Testis (tissue), 2 donors: ENCODE results near the gene CAMK2D.

ENCODE experiments used
- POLR2A ChIP-seq: fragments of 450-650 bp; IDR thresholded peaks from one replicate; pipeline ENCODE4 v1.6.1; 2017; ENCODE audit warnings: antibody characterized with exemption, mild to moderate bottlenecking, moderate library complexity
- TF ChIP-seq, protein P1 (sequence below), 3 experiments: fragments of 450-650 bp in 2 of 3; fragments of 200-600 bp in 1 of 3; sonication (generic) in 1 of 3; IDR thresholded peaks; one replicate each; pipeline ENCODE4 v1.5.1; 2016 to 2019; ENCODE audit warnings: antibody characterized with exemption in 3 of 3, mild to moderate bottlenecking in 2 of 3, moderate library complexity in 1 of 3

DNA sequence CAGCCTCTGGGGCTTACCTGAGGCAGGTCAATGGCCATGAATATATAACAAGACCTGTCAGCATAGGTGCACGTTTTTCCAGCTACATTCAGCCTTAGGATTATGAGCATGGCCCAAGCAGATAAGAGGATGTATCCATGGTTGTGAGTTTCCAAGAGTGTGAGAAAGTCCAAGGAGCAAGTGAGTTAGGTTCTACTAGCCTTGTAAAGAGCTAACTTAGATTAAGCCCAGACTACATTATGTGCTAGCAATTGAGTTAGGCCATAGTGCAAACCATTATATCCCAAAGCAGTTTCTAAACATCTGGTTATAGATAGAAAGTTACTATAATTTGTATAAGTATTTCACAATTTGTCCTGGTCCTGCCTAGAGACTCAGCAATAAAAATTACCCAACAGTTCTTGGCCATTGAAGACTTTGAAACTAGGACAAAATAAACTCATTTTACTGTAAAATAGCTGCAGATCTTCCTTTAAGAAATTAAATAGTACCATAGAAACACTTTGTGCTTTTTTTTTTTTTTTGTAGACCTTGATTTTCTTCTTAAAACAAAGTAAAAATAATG lies 312.0 kb downstream of the CAMK2D start:
- TF ChIP-seq POLR2A = no peak
- TF ChIP-seq, protein P1, sequence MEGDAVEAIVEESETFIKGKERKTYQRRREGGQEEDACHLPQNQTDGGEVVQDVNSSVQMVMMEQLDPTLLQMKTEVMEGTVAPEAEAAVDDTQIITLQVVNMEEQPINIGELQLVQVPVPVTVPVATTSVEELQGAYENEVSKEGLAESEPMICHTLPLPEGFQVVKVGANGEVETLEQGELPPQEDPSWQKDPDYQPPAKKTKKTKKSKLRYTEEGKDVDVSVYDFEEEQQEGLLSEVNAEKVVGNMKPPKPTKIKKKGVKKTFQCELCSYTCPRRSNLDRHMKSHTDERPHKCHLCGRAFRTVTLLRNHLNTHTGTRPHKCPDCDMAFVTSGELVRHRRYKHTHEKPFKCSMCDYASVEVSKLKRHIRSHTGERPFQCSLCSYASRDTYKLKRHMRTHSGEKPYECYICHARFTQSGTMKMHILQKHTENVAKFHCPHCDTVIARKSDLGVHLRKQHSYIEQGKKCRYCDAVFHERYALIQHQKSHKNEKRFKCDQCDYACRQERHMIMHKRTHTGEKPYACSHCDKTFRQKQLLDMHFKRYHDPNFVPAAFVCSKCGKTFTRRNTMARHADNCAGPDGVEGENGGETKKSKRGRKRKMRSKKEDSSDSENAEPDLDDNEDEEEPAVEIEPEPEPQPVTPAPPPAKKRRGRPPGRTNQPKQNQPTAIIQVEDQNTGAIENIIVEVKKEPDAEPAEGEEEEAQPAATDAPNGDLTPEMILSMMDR (IDR thresholded peaks at IDR 0.05) = no peak
